Measurements from ENCODE around the gene PLA2G4A. TPM values are rescaled to one million over a fixed set of nuclear protein-coding genes. Genes with fewer than 3 reads are reported as not detected.

The PLA2G4A gene
- total RNA-seq, 2 donors from 2014 or later: 0.35 to 0.96 TPM

- Mint-ChIP-seq H3K27me3 (peaks cover 5% of the 10 kb centered on the region), H3K36me3 (ENCODE audit: low read depth) (no peaks in the 10 kb centered on the region), H3K27ac (no peak overlapping the region), H3K4me1 (no peaks in the 10 kb centered on the region), H3K4me3 (no peak overlapping the region)
- no peaks in the 10 kb centered on the region for H3K9me3 ChIP-seq (ENCODE audit: control insufficient read depth, low read length, poor library complexity, severe bottlenecking)
- DNase-seq (no peak), ATAC-seq (no peak)
These were observed 40.9 kb downstream of the PLA2G4A start for GRCh38 chr1:186869526-186870228.

- no peak for DNase-seq
- ATAC-seq: no peak
- H3K4me1 Mint-ChIP-seq: no peaks in the 10 kb centered on the region
- H3K9me3 ChIP-seq (ENCODE audit: control insufficient read depth, low read length, poor library complexity, severe bottlenecking): no peaks in the 10 kb centered on the region
- H3K4me3 Mint-ChIP-seq: no peak overlapping the region
- no peaks in the 10 kb centered on the region for H3K36me3 Mint-ChIP-seq (ENCODE audit: low read depth)
- H3K27me3 Mint-ChIP-seq: peaks cover 5% of the 10 kb centered on the region
- no peak overlapping the region for H3K27ac Mint-ChIP-seq
These were observed 43.0 kb downstream of the PLA2G4A start for GRCh38 chr1:186871784-186872183.

- no peaks in the 10 kb centered on the region for H3K36me3 Mint-ChIP-seq (ENCODE audit: low read depth)
These were observed 43.5 kb downstream of the PLA2G4A start for GRCh38 chr1:186872291-186872690.

GRCh38 chr1:186873687-186874086, 44.9 kb downstream of the PLA2G4A start:
- ATAC-seq (no peak), DNase-seq (no peak)
- Mint-ChIP-seq H3K27me3 (peaks cover 5% of the 10 kb centered on the region), H3K4me1 (no peaks in the 10 kb centered on the region), H3K4me3 (no peak overlapping the region), H3K36me3 (ENCODE audit: low read depth) (no peaks in the 10 kb centered on the region), H3K27ac (no peak overlapping the region)
- H3K9me3 ChIP-seq (ENCODE audit: control insufficient read depth, low read length, poor library complexity, severe bottlenecking): no peaks in the 10 kb centered on the region

More at GRCh38 chr1:186872291-186872690, 43.5 kb downstream of the PLA2G4A start:
- no peak for DNase-seq
- Mint-ChIP-seq H3K4me1 (no peaks in the 10 kb centered on the region), H3K27ac (no peak overlapping the region), H3K27me3 (peaks cover 5% of the 10 kb centered on the region), H3K4me3 (no peak overlapping the region)
- no peak for ATAC-seq
- H3K9me3 ChIP-seq (ENCODE audit: control insufficient read depth, low read length, poor library complexity, severe bottlenecking): no peaks in the 10 kb centered on the region

GRCh38 chr1:186875896-186876835, 47.4 kb downstream of the PLA2G4A start:
- ATAC-seq: no peak
- H3K4me3 Mint-ChIP-seq: no peak overlapping the region
- no peak for DNase-seq
- no peaks in the 10 kb centered on the region for H3K27me3 Mint-ChIP-seq
- no peaks in the 10 kb centered on the region for H3K36me3 Mint-ChIP-seq (ENCODE audit: low read depth)
- no peak overlapping the region for H3K27ac Mint-ChIP-seq
- no peaks in the 10 kb centered on the region for H3K9me3 ChIP-seq (ENCODE audit: control insufficient read depth, low read length, poor library complexity, severe bottlenecking)
- H3K4me1 Mint-ChIP-seq: no peaks in the 10 kb centered on the region

GRCh38 chr1:186878356-186878755, 49.6 kb downstream of the PLA2G4A start:
- Mint-ChIP-seq H3K27ac (no peak overlapping the region), H3K4me3 (no peak overlapping the region), H3K36me3 (ENCODE audit: low read depth) (no peaks in the 10 kb centered on the region), H3K27me3 (no peaks in the 10 kb centered on the region), H3K4me1 (no peaks in the 10 kb centered on the region)
- no peaks in the 10 kb centered on the region for H3K9me3 ChIP-seq (ENCODE audit: control insufficient read depth, low read length, poor library complexity, severe bottlenecking)
- ATAC-seq: no peak
- DNase-seq: no peak

- DNase-seq (no peak), ATAC-seq (no peak)
- no peaks in the 10 kb centered on the region for H3K9me3 ChIP-seq (ENCODE audit: control insufficient read depth, low read length, poor library complexity, severe bottlenecking)
- Mint-ChIP-seq H3K27ac (no peak overlapping the region), H3K4me3 (no peak overlapping the region), H3K4me1 (no peaks in the 10 kb centered on the region), H3K36me3 (ENCODE audit: low read depth) (no peaks in the 10 kb centered on the region), H3K27me3 (no peaks in the 10 kb centered on the region)
These were observed 52.2 kb downstream of the PLA2G4A start for GRCh38 chr1:186880982-186881381.

GRCh38 chr1:186882372-186883134, 53.8 kb downstream of the PLA2G4A start:
- Mint-ChIP-seq H3K36me3 (ENCODE audit: low read depth) (no peaks in the 10 kb centered on the region), H3K4me3 (no peak overlapping the region), H3K4me1 (no peaks in the 10 kb centered on the region), H3K27me3 (no peaks in the 10 kb centered on the region), H3K27ac (no peak overlapping the region)
- H3K9me3 ChIP-seq (ENCODE audit: control insufficient read depth, low read length, poor library complexity, severe bottlenecking): no peaks in the 10 kb centered on the region
- DNase-seq (no peak), ATAC-seq (no peak)

GRCh38 chr1:186884251-186884650, 55.5 kb downstream of the PLA2G4A start:
- Mint-ChIP-seq H3K4me3 (no peak overlapping the region), H3K27ac (no peak overlapping the region), H3K27me3 (no peaks in the 10 kb centered on the region), H3K4me1 (no peaks in the 10 kb centered on the region), H3K36me3 (ENCODE audit: low read depth) (no peaks in the 10 kb centered on the region)
- ATAC-seq: no peak
- no peak for DNase-seq
- H3K9me3 ChIP-seq (ENCODE audit: control insufficient read depth, low read length, poor library complexity, severe bottlenecking): no peaks in the 10 kb centered on the region

GRCh38 chr1:186887203-186887602, 58.5 kb downstream of the PLA2G4A start:
- Mint-ChIP-seq H3K27me3 (no peaks in the 10 kb centered on the region), H3K4me1 (no peaks in the 10 kb centered on the region), H3K4me3 (no peak overlapping the region), H3K36me3 (ENCODE audit: low read depth) (no peaks in the 10 kb centered on the region), H3K27ac (no peak overlapping the region)
- ATAC-seq: no peak
- no peaks in the 10 kb centered on the region for H3K9me3 ChIP-seq (ENCODE audit: control insufficient read depth, low read length, poor library complexity, severe bottlenecking)
- DNase-seq: no peak

GRCh38 chr1:186888367-186888766, 59.6 kb downstream of the PLA2G4A start:
- H3K4me3 Mint-ChIP-seq: no peak overlapping the region
- no peaks in the 10 kb centered on the region for H3K9me3 ChIP-seq (ENCODE audit: control insufficient read depth, low read length, poor library complexity, severe bottlenecking)
- no peaks in the 10 kb centered on the region for H3K4me1 Mint-ChIP-seq
- no peaks in the 10 kb centered on the region for H3K36me3 Mint-ChIP-seq (ENCODE audit: low read depth)
- H3K27ac Mint-ChIP-seq: no peak overlapping the region
- no peak for DNase-seq
- ATAC-seq: no peak
- H3K27me3 Mint-ChIP-seq: no peaks in the 10 kb centered on the region

GRCh38 chr1:186892936-186893335, 64.2 kb downstream of the PLA2G4A start:
- Mint-ChIP-seq H3K27ac (no peak overlapping the region), H3K27me3 (no peaks in the 10 kb centered on the region), H3K4me3 (no peak overlapping the region), H3K36me3 (ENCODE audit: low read depth) (no peaks in the 10 kb centered on the region), H3K4me1 (no peaks in the 10 kb centered on the region)
- no peak for DNase-seq
- no peak for ATAC-seq
- H3K9me3 ChIP-seq (ENCODE audit: control insufficient read depth, low read length, poor library complexity, severe bottlenecking): no peaks in the 10 kb centered on the region

- no peaks in the 10 kb centered on the region for H3K27me3 Mint-ChIP-seq
- H3K36me3 Mint-ChIP-seq (ENCODE audit: low read depth): no peaks in the 10 kb centered on the region
- DNase-seq (no peak), ATAC-seq (no peak)
- H3K27ac Mint-ChIP-seq: no peak overlapping the region
- H3K4me1 Mint-ChIP-seq: no peaks in the 10 kb centered on the region
- no peaks in the 10 kb centered on the region for H3K9me3 ChIP-seq (ENCODE audit: control insufficient read depth, low read length, poor library complexity, severe bottlenecking)
- H3K4me3 Mint-ChIP-seq: no peak overlapping the region
These were observed 65.7 kb downstream of the PLA2G4A start for GRCh38 chr1:186894415-186894814.
